Measurements from ENCODE around the gene DNAH7. TPM values are rescaled to one million over a fixed set of nuclear protein-coding genes. Genes with fewer than 3 reads are reported as not detected.
A peak's percentile ranks its signal among the peaks of the same experiment; 100 is the strongest.

The DNAH7 gene
- total RNA-seq, 1 donor from 2014 or later: 9.2 TPM

GRCh38 chr2:195899226-195899625 lies 169.4 kb downstream of the DNAH7 start:
- TF ChIP-seq CTCF (IDR thresholded peaks at IDR 0.05): no peak
- no peaks in the 10 kb centered on the region for H3K36me3 ChIP-seq
- ATAC-seq (no peak), DNase-seq (no peak)
- H3K4me3 ChIP-seq: no peak overlapping the region
- H3K27me3 ChIP-seq (ENCODE audit: low read depth): no peaks in the 10 kb centered on the region
- H3K4me1 ChIP-seq: no peaks in the 10 kb centered on the region
- no peak overlapping the region for H3K27ac ChIP-seq
- intact Hi-C loops (cut with DNase I): no loop called here
- H3K9me3 ChIP-seq: no peaks in the 10 kb centered on the region

GRCh38 chr2:195898505-195899191 lies 170.0 kb downstream of the DNAH7 start:
- Histone ChIP-seq H3K4me3 (no peak overlapping the region), H3K36me3 (no peaks in the 10 kb centered on the region), H3K4me1 (no peaks in the 10 kb centered on the region), H3K9me3 (no peaks in the 10 kb centered on the region), H3K27me3 (ENCODE audit: low read depth) (no peaks in the 10 kb centered on the region), H3K27ac (no peak overlapping the region)
- DNase-seq (peak; percentile 68), ATAC-seq (peak; percentile 54 to 71)
- intact Hi-C loops (cut with DNase I): no loop called here
- no peak for TF ChIP-seq CTCF (IDR thresholded peaks at IDR 0.05)

GRCh38 chr2:195891081-195891480 lies 177.6 kb downstream of the DNAH7 start:
- Histone ChIP-seq H3K4me3 (no peak overlapping the region), H3K27ac (no peak overlapping the region), H3K9me3 (no peaks in the 10 kb centered on the region), H3K4me1 (no peaks in the 10 kb centered on the region), H3K36me3 (no peaks in the 10 kb centered on the region), H3K27me3 (ENCODE audit: low read depth) (no peaks in the 10 kb centered on the region)
- no peak for TF ChIP-seq CTCF (IDR thresholded peaks at IDR 0.05)
- no peak for ATAC-seq
- DNase-seq: no peak
- intact Hi-C loops (cut with DNase I): no loop called here

GRCh38 chr2:195879153-195879552 lies 189.5 kb downstream of the DNAH7 start:
- intact Hi-C loops (cut with DNase I): no loop called here
- no peak for TF ChIP-seq CTCF (IDR thresholded peaks at IDR 0.05)
- no peak for DNase-seq
- H3K36me3 ChIP-seq: no peaks in the 10 kb centered on the region
- no peak overlapping the region for H3K27ac ChIP-seq
- no peaks in the 10 kb centered on the region for H3K4me1 ChIP-seq
- ATAC-seq: no peak
- no peaks in the 10 kb centered on the region for H3K27me3 ChIP-seq (ENCODE audit: low read depth)
- H3K9me3 ChIP-seq: no peaks in the 10 kb centered on the region
- no peak overlapping the region for H3K4me3 ChIP-seq

GRCh38 chr2:195871326-195871725 lies 197.3 kb downstream of the DNAH7 start:
- Histone ChIP-seq H3K4me1 (no peaks in the 10 kb centered on the region), H3K27ac (no peak overlapping the region), H3K9me3 (no peaks in the 10 kb centered on the region), H3K36me3 (no peaks in the 10 kb centered on the region), H3K27me3 (ENCODE audit: low read depth) (no peaks in the 10 kb centered on the region), H3K4me3 (no peak overlapping the region)
- intact Hi-C loops (cut with DNase I): no loop called here
- TF ChIP-seq CTCF (IDR thresholded peaks at IDR 0.05): no peak
- ATAC-seq (no peak), DNase-seq (no peak)
